ENCODE results near the gene INAFM1.
A peak's percentile ranks its signal among the peaks of the same experiment; 100 is the strongest.

The INAFM1 gene

DNA sequence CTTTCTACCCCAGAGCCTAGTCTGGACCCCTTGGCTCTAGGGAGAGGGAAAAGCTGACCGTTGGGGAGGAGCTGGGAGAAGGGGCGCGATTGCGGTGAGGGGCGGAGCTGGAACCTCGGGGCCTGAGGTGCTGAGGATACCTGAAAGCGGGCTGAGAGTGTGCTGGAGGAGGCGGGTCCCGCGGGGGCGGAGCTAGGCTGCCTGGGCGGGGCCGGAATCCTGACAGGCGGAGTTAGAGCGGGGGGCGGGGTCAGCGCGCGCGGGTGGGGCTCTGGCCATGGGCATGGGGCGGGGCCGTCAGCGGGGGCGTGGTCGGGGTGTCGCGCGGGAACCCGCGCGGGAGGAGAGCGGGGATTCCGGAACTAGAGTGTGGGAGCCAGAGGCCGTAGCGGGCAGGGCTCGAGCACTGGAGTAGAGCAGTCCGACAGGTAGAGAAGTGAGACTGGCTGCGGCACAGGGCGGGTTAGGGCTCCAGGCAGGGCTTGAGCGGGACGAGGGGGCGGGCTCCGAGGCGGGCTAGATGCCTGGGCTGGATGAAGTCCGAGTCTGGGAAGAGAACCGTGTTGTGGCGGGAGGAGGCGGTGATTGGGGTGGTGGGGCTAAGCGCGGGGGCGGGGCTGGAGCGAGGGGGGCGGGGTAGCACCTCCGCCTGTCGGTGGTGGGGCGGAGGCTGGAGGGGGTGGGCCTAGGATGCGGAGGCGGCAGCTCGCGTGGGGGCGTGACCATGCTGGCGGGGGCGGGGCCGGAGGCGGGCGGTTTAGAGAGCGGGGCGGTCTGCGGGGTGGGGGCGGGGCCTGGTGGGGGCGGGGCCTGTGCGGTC lies at the start of gene INAFM1:
Gene INAFM1 (plus strand): TSS at position 815 of the 820 bp plus-strand sequence. CDS start 35 bp downstream, outside the sequence.
- peak; percentile 99 to 100 for DNase-seq (ENCODE audit: low read depth in 2 of 2)

GRCh38 chr19:47225746-47226425 lies 48.8 kb upstream of the INAFM1 start:
- DNase-seq (ENCODE audit: low read depth in 2 of 2) = peak; percentile 75 to 78

GRCh38 chr19:47226426-47227351 lies 48.0 kb upstream of the INAFM1 start:
- no peak for DNase-seq (ENCODE audit: low read depth in 2 of 2)

DNA sequence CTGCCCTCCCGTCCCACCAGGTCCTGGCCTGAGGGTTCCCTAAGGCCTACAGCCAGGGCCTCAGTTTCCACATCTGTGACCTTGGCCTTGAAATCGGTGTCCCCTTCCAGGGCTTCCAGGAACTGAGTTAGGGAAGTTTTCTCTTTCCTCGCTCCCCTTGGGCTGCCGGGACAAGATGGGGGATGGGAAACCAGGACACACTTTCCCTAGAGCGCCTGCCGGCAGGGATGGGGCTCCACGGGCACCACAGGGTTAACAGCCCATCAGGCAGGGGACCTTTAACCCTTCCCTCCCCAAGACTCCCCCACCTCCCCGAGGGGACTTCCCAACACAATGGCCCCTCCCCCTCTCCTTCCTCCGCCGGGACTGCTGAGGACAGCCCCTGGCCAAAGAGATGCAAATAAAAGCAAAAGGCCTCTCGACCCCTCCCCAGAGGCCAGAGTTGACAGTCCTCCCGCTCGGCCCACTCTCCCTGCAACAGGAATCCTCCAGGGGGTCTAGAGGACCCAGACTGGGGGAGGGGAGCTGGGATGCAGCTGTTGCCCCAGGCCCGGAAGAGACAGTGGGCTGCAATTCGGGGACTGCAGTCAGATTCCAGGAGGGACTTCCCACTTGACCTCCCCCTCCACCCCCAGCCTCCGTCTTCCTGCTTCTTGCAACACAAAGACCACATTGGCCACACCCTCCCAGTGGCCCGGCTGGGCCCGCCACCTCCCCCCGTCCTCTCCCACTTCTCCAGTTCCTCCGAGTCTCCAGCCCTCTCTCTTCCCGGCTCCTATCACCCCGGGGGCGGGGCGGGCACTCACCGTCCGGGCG lies 47.1 kb upstream of the INAFM1 start:
- DNase-seq (ENCODE audit: low read depth in 2 of 2) = no peak

DNA sequence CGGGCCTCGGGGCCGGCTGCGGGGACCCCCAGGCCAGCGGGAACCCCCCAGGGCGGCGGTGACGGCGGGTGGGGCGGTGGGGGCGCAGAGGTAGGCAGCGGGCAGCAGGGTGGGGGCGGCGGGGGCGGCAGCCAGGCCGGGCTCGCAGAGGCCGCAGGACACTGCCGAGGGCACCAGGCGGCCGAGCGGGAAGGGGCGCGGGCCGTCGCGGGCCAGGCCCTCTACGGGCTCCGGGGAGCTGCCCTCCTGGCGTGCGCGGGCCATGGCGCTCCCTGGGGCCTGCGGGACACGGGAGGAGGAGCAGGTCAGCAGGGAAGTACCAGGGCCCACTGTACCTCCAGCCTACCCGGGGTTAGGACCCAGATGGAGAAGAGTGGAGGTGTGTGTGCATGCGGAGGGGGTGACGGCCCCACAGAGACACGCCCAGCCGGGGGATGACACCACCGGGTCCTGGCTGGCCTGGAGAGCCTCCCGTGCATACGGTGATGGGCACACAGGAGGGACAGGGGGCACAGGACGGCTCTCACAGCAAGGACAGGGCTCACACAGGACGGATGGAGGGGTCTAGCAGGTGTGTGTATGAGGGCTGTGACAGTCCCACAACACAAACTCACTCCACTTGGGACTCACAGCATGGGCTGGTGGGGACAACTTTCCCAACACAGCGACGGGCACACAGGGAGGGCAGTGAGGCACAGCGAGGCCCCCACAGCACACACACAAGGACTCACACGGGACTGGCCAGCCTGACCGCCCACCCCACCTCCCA lies 46.3 kb upstream of the INAFM1 start:
- no peak for DNase-seq (ENCODE audit: low read depth in 2 of 2)

GRCh38 chr19:47228937-47229675 lies 45.6 kb upstream of the INAFM1 start:
- DNase-seq (ENCODE audit: low read depth in 2 of 2) = no peak

GRCh38 chr19:47229676-47230053 lies 45.0 kb upstream of the INAFM1 start:
- DNase-seq (ENCODE audit: low read depth in 2 of 2) = no peak

DNA sequence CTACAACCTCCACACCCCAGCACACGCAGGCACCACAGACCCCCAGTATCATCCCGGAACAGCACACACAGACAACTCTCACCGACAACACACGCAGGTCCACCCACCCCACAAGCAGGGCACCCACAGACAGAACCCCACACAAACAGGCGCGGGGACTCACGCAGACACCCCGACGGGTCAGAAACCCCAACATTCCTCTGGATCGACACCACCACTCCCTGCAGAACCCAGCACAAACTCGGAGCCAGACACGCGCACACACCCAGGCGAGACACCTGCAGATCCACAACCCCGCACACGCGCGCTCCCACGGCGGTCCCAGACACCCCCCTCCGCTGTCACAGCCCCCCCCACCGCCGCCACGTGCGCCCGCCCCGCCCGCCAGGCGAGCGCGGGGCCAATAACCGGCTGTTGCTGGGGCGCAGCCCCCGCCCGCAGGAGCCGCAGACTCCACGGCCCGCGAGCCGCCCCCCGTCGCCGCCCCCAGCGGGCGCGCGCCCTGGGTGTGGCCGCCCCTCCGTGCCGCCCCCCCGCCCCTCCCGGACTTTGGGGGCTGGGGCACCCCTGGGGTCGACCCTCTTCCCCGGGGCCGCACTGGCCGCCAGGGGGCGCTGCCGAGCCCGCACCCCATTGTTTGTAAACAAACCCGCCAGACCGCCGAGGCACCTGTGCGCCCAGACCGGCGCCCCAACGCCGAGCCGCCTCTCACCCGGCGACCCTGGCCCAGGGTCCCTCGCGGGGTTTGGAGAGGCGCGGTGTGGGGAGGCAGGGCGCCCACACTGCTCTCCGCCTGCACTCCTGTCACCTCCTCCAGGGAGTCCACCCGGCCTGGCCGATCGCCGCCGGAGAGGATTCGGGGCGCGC lies 44.4 kb upstream of the INAFM1 start:
- peak; percentile 68 to 73 for DNase-seq (ENCODE audit: low read depth in 2 of 2)

DNA sequence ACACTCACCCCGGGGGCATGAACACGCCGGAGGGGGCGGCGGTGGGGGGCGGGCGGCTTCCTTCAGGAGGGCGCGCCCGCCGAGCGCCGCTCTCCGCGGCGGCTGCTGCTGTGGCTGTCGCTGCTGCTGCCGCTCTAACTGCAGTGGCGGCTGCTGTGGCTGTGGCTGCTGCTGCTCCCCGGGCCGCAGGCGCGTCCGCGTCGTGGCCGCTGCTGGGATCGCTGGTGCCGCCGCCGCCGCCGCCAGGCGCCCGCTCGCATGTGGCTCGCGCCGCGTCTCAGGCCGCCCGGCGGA lies 43.8 kb upstream of the INAFM1 start, which contains the start of gene BBC3:
Gene BBC3 (minus strand): TSS at position 279 of the 294 bp plus-strand sequence. CDS start 2,768 bp downstream, outside the sequence.
- DNase-seq (ENCODE audit: low read depth in 2 of 2) = no peak

DNA sequence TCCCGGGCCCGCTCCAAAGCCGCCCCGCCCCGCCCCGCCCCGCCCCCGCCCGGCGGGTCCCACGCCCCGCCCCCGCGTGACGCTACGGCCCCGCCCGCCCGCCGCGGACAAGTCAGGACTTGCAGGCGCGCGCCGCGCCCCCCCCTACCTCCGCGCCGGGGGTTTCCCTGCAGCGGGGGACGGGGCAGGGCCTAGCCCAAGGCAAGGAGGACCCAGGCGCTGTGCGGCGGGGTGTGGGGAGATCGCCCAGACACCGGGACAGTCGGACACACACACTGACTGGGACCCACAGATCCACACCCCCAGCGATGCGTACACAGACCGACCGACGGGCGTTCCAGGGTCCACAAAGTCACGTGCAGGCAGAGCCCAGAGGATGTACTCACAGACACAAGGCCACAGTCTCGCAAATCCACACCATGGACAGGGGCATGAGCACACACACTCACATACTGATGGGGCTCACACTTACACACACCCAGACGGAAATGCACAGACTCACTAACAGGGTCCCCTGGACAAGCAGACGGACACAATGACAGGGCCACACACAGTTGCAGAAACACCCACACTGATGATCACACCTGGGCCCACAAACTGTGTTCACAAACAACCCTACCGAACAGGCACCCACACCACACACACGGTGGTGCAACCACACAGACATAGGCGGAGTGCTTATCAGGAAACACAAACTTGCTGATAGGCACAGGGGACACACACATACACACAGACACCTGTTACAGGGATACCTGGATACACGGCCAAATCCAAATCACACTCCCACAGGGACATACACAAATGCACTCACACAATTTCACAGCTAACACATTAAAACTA lies 43.2 kb upstream of the INAFM1 start:
- peak; percentile 84 to 92 for DNase-seq (ENCODE audit: low read depth in 2 of 2)

GRCh38 chr19:47232422-47233211 lies 42.1 kb upstream of the INAFM1 start:
- no peak for DNase-seq (ENCODE audit: low read depth in 2 of 2)

DNA sequence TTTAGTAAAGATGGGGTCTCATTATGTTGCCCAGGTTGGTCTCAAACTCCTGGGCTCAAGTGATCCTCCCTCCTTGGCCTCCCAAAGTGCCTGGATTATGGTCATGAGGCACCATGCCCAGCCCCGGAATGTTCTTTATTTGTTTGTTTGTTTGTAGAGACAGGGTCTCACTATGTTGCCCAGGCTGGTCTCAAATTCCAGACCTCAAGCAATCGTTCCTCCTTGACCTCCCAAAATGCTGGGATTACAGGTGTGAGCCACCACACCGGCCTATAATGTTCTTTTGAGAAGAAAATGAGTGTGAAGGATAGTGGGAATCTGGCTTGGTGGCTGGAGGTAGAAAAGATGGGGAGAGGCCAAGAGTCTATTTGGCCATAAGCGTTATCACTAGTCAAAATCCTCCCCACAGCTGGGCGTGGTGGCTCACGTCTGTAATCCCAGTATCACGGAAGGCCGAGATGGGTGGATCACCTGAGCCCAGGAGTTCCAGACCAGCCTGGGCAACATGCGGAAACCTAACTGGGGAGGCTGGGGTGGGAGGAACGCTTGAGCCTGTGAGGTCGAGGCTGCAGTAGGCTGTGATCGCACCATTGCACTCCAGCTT lies 38.5 kb upstream of the INAFM1 start:
- no peak for DNase-seq (ENCODE audit: low read depth in 2 of 2)

DNA sequence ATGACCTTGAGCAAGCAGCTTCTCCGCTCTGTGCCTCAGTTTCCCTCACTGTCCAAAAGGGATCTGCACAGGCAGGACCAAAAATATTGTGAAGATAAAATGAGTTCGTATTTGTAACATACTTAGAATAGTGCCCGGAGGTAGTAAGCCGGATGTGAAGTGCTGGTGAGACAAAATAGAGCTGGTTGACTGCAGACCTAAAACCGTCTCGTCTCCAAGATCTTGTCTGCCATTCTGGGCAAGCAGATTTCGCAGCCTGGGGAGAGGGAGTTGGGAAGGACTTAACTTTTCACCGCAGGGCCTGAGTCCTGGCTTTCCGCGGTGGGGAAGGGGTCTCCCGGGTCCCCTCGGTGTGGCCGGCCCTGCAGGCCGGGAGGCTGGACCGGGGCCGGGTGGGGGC lies 35.5 kb upstream of the INAFM1 start:
- DNase-seq (ENCODE audit: low read depth in 2 of 2) = no peak

- no peak for DNase-seq (ENCODE audit: low read depth in 2 of 2)
Observed at GRCh38 chr19:47239610-47240296, 34.9 kb upstream of the INAFM1 start.

- DNase-seq (ENCODE audit: low read depth in 2 of 2) = no peak
Observed at GRCh38 chr19:47240556-47240955, 34.1 kb upstream of the INAFM1 start.

All from stimulated activated CD8-positive, alpha-beta memory T cell treated with anti-CD3 and anti-CD28 coated beads, Interleukin-2, amount 100 ng/mL, for 48 hours (primary cell).